GM21515 (cell line): Measurements from ENCODE around the gene ECHDC1.
"Not testable (repeated sequence)": the region's sequence is repeated elsewhere in the genome, so short reads cannot be mapped to it uniquely, and the experiment has no call there.

ENCODE experiments used
- ATAC-seq: cut with Tn5 transposase; IDR thresholded peaks from one replicate; pipeline ENCODE4 v1.9.1; 2021; ENCODE audit not compliant: unreplicated experiment

ECHDC1 gene, protein sequence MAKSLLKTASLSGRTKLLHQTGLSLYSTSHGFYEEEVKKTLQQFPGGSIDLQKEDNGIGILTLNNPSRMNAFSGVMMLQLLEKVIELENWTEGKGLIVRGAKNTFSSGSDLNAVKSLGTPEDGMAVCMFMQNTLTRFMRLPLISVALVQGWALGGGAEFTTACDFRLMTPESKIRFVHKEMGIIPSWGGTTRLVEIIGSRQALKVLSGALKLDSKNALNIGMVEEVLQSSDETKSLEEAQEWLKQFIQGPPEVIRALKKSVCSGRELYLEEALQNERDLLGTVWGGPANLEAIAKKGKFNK

DNA sequence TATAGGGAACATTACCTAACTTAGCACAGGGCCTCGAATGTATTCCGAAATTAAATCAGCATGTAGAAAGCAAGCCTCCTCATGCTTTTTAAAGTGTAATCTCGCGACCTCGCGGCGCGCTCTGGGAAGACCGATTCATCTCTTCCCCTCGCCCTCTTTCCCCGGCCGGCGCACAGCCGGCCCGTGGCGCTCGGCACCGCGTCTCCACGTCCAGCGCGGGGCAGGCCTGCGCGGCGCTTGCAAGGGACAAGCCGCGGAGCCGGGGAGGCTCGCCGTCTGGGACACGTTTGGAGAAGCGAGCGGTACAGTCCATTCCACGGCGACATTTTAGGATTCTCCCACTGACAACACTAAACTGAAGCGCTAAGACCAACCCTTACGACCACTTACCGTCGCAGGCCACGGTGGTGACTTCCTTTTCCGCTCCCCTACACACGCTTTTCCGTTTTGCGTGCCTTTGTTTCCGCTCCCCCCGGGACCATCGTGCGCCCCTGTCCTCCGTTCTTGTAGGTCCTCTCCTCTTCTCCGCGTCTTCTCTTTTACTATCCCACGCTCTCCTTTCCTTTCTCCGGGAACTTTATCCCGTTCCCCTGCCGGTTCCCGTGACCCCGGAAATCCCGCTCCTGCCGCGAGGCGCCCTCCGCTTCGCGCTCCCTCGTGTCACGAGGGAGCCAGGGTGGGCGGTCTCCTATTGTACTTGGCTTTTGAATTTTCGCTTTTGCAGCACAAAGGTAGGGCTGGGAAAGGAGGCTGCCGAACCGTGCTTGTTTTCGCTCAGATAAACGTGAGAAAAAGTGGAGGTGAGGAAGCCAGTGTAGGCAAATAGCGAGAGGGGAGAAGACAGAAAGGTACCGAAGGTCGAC, at the start of gene ECHDC1:
TSS of gene ECHDC1 (minus strand) at position 664 of the 863 bp plus-strand sequence. CDS start 12,581 bp downstream, outside the sequence.
- peak; percentile 67 for ATAC-seq

DNA sequence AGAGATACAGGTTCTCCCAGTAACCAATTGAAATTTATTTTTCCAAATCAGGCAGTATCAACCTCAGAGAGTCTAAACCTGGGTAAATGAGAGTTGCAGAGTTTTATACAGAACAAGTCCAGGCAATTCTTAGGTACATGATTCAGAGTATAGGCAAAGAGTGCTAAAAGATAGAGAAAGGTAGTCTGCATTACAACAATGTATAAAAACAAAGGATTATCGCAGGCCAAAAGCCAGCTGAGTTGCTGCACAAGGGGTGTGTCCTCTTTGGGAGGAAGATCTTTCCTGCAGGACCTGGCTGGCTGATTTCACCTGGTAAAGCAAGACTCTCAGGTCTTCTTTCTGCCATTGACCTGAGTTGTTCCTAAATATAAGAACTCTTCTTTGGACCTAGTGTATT, 48.9 kb upstream of the ECHDC1 start:
- ATAC-seq = no peak

DNA sequence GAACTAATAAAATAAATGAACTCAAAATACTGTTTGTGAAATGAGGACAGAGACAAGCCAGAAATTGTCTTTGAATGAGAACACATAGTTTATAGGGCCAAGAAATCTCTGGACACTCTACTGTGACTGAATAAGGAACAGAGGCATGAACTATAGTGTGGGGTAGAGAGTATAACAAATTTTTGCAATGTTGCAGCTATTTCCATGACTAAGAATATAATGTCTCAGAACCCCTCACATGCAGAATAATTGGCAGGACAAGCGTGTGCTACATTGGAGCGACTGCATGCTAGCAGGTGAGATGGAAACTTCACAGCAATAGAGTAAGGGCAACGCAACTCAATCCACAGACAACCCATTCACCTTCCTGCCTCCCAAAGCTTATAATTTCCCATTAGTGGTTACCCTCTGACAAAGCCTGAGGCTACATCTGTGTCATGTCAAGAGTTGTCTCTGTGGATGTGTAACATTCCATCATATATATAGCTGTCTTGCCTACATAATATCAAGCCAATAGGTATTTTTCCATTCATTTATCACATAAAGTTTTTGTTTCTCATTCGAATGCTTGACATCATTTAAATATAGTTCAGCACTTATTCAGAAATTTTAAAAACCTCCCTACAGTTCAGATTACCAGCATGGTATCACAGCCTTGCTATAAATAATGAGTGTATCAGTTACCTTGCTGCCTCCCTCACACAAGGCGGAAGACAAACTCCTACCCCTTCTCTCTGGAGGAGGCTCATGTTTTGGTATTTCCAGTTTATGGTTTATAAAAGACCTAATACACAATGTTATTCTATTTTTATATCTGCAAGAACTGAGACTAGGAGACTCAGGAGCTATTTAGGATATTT, 47.9 kb upstream of the ECHDC1 start:
- no peak for ATAC-seq

DNA sequence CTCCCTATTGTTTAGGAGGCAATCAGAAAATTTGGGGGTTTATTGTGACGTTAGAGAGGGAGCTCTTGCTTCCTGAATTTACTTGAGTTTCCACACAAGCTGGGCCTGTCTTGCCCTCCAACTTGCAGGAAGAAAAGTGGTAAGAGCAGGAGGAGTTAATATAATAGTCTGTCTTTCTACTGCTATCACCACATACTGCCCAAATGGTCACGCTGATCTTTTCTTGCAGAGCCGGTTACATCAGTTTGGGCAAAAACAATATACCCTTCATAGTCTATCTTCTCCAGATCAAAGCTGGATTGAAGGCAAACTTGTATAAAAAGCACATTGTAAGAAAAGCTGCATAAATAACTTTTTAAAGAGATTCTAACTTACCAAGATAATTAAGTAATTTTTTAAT, 46.3 kb upstream of the ECHDC1 start:
- ATAC-seq = no peak

DNA sequence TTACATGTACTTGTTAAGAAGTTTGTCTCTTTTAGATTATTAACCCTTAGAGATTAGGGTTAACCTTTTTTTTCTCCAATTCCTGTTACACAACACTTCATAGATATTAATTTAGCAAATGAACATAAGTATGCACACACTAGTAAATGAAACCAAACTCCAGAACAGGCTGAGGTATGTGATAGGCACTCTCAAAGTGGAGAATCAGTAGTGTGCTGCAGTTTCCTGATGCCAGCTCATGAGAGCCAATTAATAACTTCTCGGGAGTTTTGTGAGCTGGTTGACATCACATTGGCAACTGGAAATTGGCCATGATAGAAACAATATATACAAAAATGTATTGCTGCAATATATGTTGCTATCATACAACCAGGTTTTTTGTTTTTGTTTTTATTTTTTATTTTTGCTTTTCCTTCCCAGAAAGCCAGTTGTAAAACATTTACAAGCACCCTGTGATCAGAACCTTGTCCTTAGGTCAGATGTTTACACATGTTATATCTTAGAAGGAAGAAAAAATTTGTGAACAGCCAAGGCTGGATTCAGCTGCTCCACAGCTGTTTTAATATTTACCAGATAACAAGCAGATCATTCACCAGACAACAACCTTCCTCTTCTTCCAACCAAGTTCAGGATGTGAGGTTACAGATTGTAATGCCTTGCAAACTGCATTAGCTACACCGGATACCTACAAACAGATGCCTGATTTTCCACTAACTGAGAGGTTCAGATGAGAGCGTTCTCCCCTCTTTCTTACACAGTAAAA, 42.4 kb upstream of the ECHDC1 start:
- no peak for ATAC-seq

DNA sequence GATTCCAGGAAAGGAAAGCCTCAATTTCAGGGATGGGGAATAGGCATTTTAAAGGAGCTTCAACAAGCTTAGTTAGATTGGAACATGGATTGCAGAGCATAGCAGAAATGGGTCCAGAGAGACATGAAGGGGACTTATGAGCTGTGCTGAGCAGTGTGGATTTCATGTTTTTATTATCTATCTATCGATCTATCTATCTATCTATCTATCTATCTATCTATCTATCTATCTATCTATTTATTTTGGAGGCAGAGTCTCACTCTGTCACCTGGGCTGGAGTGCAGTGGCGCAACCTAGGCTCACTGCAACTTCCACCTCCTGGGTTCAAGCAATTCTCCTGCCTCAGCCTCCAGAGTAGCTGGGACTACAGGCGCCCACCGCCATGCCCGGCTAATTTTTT, 41.4 kb upstream of the ECHDC1 start:
- not testable (repeated sequence) for ATAC-seq

DNA sequence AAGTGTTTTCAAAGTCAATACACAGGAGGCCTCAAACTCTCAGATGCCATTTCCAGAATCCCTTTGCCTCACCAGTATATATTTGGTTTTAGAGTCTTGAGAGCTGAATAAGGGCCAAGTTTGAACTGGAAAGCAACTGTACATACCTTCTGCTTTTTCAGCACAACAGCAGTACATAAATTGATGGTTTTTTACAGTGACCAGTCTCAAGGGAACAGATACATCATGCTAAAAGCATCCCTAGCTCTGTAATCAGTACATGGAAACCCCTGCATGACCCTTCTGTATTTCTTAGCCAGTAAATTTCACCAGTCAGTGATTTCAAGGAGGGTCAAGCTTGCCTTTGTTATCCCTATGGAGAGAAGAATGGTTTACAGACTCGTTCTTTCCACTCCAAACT, 40.6 kb upstream of the ECHDC1 start:
- no peak for ATAC-seq

DNA sequence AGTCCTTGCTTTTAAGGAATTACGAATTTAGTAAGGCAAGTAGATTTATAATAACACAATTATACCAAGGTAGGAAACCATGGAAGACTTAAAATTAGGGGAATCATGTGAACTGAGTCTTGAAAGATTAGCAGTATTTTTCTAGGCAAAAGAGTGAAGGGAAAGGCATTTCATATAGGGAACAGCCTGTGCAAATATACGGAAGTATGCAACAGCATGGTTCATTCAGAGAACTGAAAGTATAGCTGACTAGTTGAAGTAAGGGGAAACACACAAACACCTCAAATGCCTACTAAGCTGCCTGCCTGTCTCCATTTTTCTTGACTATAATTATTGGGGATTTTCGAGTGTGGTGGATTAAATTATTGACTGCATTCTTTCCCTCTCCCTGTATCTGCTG, 39.0 kb upstream of the ECHDC1 start:
- no peak for ATAC-seq

DNA sequence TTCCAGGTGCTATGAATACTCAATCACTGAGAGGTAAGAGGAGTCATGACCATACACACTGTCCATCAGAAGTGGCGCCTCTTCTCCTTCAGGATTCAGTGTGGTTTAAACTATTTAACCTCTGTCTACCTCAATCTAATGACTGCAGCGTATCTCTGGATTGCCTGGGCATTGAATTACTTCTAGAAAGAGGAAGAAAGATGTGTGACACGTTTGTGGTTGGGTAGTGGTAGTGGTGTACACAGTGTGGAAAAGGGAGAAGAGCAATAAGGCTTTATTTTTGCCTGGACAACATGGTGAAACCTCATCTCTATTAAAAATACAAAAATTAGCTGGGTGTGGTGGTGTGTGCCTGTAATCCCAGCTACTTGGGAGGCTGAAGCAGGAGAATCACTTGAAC, 38.0 kb upstream of the ECHDC1 start:
- no peak for ATAC-seq

DNA sequence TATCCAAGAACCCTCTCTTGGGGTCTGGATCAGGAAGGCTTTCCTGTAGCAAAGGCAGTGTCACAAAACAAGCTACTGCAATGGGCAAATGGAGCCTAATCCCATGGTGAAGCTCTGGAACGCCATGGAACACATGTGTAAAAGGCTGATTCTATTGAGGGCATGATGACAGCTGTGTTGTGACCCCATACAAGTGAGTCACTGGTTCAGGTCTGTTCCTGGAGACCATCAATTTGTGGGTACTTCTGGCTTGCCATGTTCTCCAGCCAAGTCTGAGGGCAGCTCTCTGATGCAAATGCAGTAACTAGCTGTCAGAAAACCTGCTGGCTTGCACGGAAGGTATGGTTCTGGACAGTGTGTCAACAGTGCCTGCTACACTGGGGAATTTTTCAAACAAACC, 33.3 kb upstream of the ECHDC1 start:
- no peak for ATAC-seq

DNA sequence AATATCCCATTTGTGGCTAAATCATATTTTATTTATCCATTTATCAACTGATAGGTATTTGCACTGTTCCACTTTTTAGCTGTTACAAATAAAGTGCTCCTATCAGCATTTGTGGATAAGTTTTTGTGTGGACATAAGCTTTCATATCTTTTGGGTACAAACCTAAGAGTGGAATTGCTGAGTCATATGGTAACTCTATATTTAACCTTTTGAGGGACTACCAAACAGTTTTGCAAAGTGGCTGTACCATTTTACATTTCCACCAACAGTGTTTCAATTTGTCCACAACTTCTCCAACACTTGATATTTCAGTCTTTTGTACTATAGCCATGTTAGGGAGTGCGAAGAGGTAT, 23.6 kb upstream of the ECHDC1 start:
- ATAC-seq = no peak

DNA sequence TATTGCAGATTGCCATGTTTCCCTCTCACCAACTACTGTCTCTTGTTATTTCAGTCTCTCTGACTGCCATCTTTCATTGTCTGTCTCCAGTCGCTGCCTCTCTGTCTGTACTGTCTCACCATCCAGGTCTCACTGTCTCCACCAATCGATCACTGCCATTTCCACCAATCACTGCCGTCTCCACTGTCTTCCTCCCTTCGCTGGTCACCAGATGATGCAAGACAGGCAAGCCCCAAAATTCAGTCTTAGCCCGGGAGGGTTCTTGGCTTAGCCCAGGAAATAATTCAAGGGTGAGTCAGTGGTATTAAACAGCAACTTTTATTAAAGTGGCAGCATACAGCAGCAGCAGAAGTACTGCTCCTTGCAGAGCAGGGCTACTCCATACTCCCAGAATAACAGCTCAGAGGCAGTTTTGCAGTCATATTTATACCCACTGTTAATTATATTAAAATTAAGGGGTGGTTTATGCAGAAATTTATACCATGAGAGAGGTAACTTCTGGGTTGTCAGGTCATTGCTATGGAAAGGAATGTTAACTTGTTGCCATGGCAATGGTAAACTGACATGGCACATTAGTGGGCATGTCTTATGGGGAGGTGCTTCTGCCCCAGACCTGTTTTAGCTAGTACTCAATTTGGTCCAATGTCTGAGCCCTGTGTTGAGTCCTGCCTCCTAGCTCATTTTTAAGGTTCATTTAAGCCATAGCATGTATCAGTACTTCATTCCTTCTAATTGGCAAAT, 23.0 kb upstream of the ECHDC1 start:
- ATAC-seq = no peak

DNA sequence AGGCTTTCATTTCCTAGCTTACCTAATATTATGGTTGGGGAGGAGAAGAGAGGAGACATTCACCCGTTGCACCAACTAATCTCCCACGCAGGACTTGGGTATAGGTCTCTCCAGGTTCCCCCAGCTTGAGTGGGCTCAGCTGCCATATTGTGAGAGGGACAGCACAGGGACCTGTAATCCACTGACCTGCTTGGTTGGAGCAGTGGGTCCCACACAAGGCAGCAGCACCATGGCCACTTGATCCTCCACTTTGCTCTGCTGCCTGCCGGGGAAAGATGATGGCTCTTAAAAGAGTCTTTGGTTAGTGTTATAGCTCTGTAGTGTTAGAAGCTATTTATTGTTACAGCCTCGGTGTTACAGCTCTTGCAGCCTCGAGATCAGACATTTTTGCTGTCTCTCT, 22.5 kb upstream of the ECHDC1 start:
- no peak for ATAC-seq

DNA sequence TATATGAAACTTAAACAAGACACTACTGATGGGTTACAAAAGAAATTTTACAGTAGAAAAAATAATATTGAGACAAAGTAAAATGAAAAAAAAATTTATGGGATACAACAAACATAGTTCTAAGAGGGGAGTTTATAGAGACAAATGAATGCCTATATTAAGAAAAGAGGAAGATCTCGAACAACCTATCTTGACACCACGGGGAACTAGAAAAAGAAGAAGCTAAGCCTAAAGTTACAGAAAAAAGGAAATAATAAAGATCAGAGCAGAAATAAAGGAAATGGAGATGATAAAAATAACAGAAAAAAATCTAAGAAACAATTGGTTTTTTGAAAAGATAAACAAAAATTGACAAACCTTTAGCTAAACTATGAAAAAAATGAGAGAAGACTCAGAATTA, 9.1 kb upstream of the ECHDC1 start:
- ATAC-seq = no peak

DNA sequence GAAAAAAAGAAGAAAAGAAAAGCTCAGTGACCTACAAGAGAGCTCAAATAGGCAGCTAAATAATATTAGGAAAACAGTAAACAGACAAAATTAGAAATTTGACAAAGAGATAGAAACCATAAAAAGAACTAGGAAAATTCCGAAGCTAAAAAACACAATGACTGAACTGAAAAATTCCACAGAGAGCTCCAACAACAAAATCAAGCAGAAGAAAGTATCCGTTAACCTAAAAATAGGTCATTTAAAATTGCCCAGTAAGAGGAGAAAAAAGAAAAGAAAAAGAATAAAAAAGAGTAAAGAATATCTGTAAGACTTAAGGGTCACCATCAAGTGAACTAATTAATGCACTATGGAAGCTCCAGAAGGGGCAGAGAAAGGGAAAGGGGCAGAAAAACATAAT, 6.6 kb upstream of the ECHDC1 start:
- no peak for ATAC-seq

DNA sequence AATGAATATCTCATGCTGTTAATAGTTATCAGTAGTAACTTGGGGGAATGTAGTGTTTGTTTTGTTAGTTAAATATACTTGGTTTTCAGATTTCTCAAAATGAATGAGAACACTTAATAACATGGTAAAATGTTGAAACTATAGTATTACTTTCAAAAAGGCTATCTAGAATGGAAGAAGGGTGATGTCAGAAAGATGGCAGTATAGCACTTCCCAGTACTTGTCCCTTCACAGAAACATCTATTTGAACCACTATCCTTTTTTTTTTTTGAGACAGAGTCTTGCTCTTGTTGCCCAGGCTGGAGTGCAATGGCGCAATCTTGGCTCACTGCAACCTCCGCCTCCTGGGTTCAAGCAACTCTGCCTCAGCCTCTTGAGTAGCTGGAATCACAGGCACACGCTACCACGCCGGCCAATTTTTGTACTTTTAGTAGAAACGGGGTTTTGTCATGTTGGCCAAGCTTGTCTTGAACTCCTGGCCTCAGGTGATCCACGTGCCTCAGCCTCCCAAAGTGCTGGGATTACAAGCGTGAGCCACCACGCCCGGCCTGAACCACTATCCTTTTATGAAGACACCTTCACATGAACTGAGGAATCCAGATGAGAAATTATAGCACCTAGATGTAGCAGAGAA, 4.7 kb upstream of the ECHDC1 start:
- no peak for ATAC-seq

DNA sequence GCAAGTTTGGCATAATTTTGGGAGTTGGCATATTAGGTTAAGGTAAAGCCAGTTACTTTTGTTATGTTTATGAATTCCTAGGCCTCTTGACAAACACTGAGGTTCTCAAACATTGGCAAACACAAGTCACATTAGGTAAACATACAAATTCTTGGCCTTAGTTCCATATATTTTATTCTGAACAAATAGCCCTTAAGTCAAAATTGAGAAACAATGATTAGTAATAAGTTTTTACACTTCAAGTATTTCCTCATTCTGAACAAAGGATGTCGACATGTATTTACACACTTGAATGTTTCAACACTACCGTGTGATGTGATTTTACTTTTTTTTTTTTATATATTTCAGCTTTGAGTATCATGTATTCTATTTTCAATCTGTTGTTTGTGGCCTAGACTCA, 3.8 kb upstream of the ECHDC1 start:
- ATAC-seq = no peak

DNA sequence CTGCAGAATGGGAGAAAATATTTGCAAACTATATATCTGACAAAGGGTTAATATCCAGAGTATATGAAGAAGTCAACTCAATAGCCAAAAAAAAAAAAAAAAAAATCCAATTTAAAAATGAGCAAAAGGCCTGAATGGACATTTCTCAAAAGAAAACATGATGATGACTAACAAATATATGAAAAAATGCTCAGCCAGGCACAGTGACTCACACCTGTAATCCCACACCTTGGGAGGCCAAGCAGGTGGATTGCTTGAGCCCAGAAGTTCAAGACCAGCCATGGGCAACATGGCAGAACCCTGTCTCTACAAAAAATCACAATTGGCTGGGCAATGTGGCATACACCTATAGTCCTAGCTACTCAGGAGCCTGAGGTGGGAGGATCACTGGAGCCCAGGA, 2.1 kb upstream of the ECHDC1 start:
- ATAC-seq = no peak

DNA sequence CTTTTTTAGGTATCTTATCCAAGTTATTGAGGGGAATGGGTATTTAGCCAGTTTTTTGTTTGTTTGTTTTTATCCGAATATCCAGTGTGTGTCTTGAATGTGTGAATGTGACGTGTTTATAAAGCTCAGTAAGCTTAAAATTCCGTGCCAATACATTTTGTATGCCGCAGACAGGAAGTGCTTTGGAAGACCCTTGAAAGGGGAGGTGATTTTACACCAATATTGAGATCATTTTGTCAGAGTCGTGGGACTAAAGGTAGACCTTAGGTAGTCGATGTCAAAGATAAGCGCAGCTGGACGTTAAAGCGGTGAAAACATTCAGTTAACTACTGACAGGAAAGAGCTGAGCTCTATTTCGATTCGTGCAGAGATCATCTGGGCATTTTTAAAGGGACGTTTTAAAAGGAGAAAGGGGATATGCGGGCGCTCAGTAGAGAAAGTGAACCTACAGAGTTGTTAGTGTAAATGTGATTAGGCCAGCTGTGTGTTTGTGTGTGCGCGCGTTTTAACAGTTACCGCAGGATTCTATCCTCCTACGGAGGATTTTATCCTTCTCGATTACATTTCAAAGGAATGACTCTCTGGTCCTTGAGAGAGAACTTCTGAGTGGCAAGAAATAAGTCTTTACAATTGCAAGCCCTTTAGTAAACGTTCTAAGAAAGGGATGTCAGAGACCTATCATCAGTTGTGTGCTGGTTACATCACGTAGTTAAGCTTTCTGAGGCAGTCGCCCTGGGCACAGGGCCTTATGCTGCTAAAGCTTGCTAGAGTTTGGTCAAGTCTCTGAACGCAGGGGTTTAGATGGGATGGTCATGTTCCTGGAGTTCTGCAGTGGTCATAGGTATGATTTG, 625 bp upstream of the ECHDC1 start:
- ATAC-seq = peak; percentile 4
